Lower lobe of right lung (tissue), 2 donors: ENCODE measurements around the gene LRP1B. TPM values are rescaled to one million over a fixed set of nuclear protein-coding genes. Genes with fewer than 3 reads are reported as not detected.
A peak's percentile ranks its signal among the peaks of the same experiment; 100 is the strongest.

ENCODE experiments used
- ATAC-seq, 2 donors: fragments of 200-7000 bp; cut with Tn5 transposase; one replicate each; pipeline ENCODE4 v1.9.1; 2020 to 2022; ENCODE audit warnings: mild to moderate bottlenecking in 2 of 2, moderate library complexity in 2 of 2
- DNase-seq: peaks from one replicate; pipeline ENCODE4 v3.0.0-alpha.2; 2020
- H3K27ac ChIP-seq: fragments of 200-600 bp; one replicate; pipeline ENCODE4 v1.8.0; 2022
- H3K27me3 ChIP-seq: fragments of 200-600 bp; one replicate; pipeline ENCODE4 v1.8.0; 2022; ENCODE audit warnings: low read depth
- H3K36me3 ChIP-seq: fragments of 200-600 bp; one replicate; pipeline ENCODE4 v1.8.0; 2022; ENCODE audit warnings: mild to moderate bottlenecking
- H3K4me1 ChIP-seq: fragments of 200-600 bp; one replicate; pipeline ENCODE4 v1.8.0; 2022
- H3K4me3 ChIP-seq: fragments of 200-600 bp; one replicate; pipeline ENCODE4 v1.8.0; 2022; ENCODE audit warnings: mild to moderate bottlenecking
- H3K9me3 ChIP-seq: fragments of 200-600 bp; one replicate; pipeline ENCODE4 v1.8.0; 2022
- intact Hi-C: fragments of 100-400 bp; cut with DNase I; formaldehyde crosslinking; loops from one replicate; pipeline ENCODE4 v1.11.0; 2022
- total RNA-seq: library from RNA; stranded (reverse); fragmentation: NEBNext Ultra II Directional; extraction: Animal tissue kit (Norgen Biotek cat#: 25700); gene quantifications from one replicate; pipeline ENCODE4 v1.2.1, GENCODE V29; 2021
- TF ChIP-seq, protein P1 (sequence below): fragments of 200-600 bp; IDR thresholded peaks from one replicate; pipeline ENCODE4 v1.8.0; 2022; ENCODE audit warnings: antibody characterized with exemption, mild to moderate bottlenecking
- donor health status: DM: no; HTN: yes; CAD: no; lungs with severe emphysema.

The LRP1B gene
- total RNA-seq, 1 donor from 2014 or later = 0.09 TPM

DNA sequence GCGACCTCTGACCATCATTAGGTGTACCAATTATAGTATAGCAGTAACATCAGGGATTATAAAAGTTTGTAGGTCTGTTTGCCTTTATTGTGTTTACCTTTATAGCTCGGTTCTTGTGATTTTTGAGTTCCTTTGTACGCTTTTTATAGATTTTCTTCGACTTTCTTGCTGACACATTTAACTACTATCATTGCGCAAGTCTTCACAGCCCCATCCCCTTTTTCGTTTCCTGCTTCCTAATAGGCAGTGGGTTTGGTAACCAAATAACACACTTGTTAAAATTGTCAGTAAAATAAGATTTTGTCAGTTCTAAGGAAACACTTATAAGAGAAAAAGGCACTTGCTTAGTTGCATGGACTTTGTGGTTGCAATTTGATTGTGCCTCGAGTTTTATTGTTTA is 541.5 kb downstream of the LRP1B start:
- Histone ChIP-seq H3K4me3 (no peak overlapping the region), H3K9me3 (no peaks in the 10 kb centered on the region), H3K36me3 (no peaks in the 10 kb centered on the region), H3K4me1 (no peaks in the 10 kb centered on the region), H3K27me3 (no peaks in the 10 kb centered on the region), H3K27ac (no peak overlapping the region)
- intact Hi-C loops = no loop called here
- TF ChIP-seq, protein P1, sequence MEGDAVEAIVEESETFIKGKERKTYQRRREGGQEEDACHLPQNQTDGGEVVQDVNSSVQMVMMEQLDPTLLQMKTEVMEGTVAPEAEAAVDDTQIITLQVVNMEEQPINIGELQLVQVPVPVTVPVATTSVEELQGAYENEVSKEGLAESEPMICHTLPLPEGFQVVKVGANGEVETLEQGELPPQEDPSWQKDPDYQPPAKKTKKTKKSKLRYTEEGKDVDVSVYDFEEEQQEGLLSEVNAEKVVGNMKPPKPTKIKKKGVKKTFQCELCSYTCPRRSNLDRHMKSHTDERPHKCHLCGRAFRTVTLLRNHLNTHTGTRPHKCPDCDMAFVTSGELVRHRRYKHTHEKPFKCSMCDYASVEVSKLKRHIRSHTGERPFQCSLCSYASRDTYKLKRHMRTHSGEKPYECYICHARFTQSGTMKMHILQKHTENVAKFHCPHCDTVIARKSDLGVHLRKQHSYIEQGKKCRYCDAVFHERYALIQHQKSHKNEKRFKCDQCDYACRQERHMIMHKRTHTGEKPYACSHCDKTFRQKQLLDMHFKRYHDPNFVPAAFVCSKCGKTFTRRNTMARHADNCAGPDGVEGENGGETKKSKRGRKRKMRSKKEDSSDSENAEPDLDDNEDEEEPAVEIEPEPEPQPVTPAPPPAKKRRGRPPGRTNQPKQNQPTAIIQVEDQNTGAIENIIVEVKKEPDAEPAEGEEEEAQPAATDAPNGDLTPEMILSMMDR = no peak
- DNase-seq (no peak), ATAC-seq (no peak)

DNA sequence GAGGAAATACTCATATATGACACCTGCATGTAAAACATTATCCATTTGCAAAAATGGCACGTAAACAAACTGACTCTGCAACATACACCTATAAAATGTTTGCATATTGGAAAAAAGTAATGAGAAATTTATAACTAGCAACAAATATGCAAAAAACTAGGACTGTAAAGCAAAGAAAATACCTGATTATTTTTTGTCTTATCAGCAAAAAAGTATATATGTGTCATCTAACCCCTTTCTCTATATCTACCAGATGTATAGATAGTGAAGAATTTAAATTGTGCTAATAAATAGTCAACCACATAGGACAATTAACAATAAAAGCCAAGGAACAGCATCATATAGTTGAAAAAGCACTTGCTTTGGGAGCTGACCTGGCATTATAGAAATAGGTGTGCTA is 543.8 kb downstream of the LRP1B start:
- TF ChIP-seq, protein P1 = no peak
- no peak overlapping the region for H3K4me3 ChIP-seq
- no peak overlapping the region for H3K27ac ChIP-seq
- intact Hi-C loops = no loop called here
- no peaks in the 10 kb centered on the region for H3K36me3 ChIP-seq
- no peaks in the 10 kb centered on the region for H3K4me1 ChIP-seq
- no peak for ATAC-seq
- H3K9me3 ChIP-seq = no peaks in the 10 kb centered on the region
- H3K27me3 ChIP-seq = no peaks in the 10 kb centered on the region
- no peak for DNase-seq

DNA sequence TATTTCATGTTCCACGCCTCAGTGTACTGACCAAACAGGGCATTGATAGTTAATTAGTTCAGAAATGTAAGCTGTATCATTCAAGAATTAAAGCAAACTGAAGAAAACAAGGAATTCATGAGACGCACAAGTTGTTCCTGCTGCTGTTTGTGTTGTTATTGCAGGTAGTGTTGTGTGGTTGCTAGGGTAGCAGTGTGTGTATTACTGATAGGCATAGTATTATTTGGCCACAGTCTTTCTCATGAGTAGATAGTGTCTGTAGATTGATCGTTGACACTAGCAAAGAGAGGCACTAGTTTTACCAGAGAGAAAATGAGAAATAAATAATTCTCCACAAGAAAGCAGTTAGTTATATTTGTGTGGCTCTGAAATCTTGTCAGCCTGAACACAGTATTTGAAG is 548.6 kb downstream of the LRP1B start:
- TF ChIP-seq, protein P1 = no peak

DNA sequence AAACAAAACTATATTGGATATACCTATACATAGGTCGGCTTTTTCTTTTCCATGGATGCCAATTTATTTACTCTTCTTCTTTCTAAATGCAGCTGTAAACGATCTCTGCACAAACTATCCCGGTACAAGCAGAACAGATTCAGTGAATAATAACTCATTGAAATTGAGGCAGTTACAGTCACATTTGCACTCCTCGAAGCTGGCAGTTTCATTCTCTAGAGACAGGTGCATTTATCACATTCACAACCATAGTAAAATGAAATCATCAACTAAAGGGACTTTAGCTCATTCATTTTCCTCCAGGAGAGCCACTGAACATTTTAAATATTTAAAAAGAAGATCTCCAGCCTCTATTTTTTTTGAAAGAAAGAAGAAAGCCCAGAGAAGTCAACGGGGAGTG is 551.7 kb downstream of the LRP1B start:
- TF ChIP-seq, protein P1 = no peak
- no peaks in the 10 kb centered on the region for H3K9me3 ChIP-seq
- H3K36me3 ChIP-seq = no peaks in the 10 kb centered on the region
- DNase-seq (no peak), ATAC-seq (no peak)
- no peak overlapping the region for H3K4me3 ChIP-seq
- no peaks in the 10 kb centered on the region for H3K4me1 ChIP-seq
- intact Hi-C loops = no loop called here
- H3K27me3 ChIP-seq = no peaks in the 10 kb centered on the region
- no peak overlapping the region for H3K27ac ChIP-seq

More for the DNA sequence above, 548.6 kb downstream of the LRP1B start:
- H3K27me3 ChIP-seq = no peaks in the 10 kb centered on the region
- intact Hi-C loops = no loop called here
- no peak for DNase-seq
- H3K9me3 ChIP-seq = no peaks in the 10 kb centered on the region
- no peak overlapping the region for H3K4me3 ChIP-seq
- H3K27ac ChIP-seq = no peak overlapping the region
- no peak for ATAC-seq
- no peaks in the 10 kb centered on the region for H3K36me3 ChIP-seq
- no peaks in the 10 kb centered on the region for H3K4me1 ChIP-seq

DNA sequence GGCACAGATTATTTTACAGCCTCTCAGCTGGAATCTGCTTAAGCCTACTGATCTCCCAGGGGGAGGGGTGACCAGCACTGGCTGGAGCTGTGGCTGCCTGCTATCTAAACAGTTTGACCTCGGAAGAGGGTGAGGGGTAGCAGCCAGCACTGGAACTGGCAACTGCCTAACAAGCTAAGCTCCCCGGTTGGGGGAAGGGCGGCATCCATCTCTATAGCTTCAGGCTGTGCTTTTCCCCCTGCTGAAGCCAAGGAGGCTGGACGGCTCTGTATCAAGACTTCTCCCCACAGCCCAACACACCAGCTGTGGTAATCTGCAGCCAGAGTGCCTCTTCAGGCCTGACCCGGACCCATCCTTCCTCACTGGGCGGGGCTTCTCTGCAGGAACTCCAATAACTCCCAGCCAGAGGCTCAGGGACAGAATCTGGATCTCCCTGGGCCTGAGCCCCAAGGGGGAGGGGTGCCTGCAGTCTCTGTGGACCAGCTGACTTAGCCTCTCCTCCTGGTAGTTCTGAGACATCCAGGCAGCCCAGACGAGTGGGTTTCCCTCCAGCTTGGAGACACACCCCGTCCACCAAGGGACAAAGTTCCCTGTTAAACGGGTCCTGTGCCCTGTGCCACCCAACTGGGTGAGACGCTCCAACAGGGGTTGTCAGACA is 560.2 kb downstream of the LRP1B start:
- peak in 1 of 2 donors; percentile 27 for ATAC-seq
- DNase-seq = no peak
- Histone ChIP-seq H3K4me1 (no peaks in the 10 kb centered on the region), H3K36me3 (no peaks in the 10 kb centered on the region), H3K27ac (no peak overlapping the region), H3K27me3 (no peaks in the 10 kb centered on the region), H3K4me3 (no peak overlapping the region), H3K9me3 (no peaks in the 10 kb centered on the region)
- intact Hi-C loops = no loop called here
- TF ChIP-seq, protein P1 = no peak
